SH-SY5Y (cell line): ENCODE results near the gene KDR.

Source experiments
- GATA2 ChIP-seq: IDR thresholded peaks from 2 replicates; pipeline ENCODE4 v1.6.1; 2011; ENCODE audit warnings: mild to moderate bottlenecking, low read depth, low read length
- GATA3 ChIP-seq: IDR thresholded peaks from 2 replicates; pipeline ENCODE4 v1.6.1; 2011; ENCODE audit warnings: low read depth, mild to moderate bottlenecking, low read length, moderate library complexity

GRCh38 chr4:55099816-55100215 lies 25.6 kb downstream of the KDR start:
- TF ChIP-seq GATA3: no peak
- no peak for TF ChIP-seq GATA2
